HepG2 (cell line): ENCODE results near the gene PARD3. TPM values are rescaled to one million over a fixed set of nuclear protein-coding genes. Genes with fewer than 3 reads are reported as not detected.

Experiments used
- AHDC1 ChIP-seq: sonication (generic); formaldehyde crosslinking; IDR thresholded peaks from 2 replicates; pipeline ENCODE4 v1.5.1; 2020; ENCODE audit warnings: mild to moderate bottlenecking, missing genetic modification reagents, borderline replicate concordance
- BCLAF1 ChIP-seq: fragments of 450-650 bp; IDR thresholded peaks from 2 replicates; pipeline ENCODE4 v1.6.1; 2017; ENCODE audit warnings: mild to moderate bottlenecking
- CEBPG ChIP-seq: IDR thresholded peaks from 2 replicates; pipeline ENCODE4 v1.6.1; 2016
- CSRNP1 ChIP-seq: sonication (generic); formaldehyde crosslinking; IDR thresholded peaks from 2 replicates; pipeline ENCODE4 v1.8.1; 2023; ENCODE audit warnings: mild to moderate bottlenecking, missing genetic modification reagents
- MEIS2 ChIP-seq: sonication (generic); formaldehyde crosslinking; IDR thresholded peaks from 2 replicates; pipeline ENCODE4 v1.9.0; 2021; ENCODE audit warnings: mild to moderate bottlenecking, missing genetic modification reagents
- MIXL1 ChIP-seq: IDR thresholded peaks from 2 replicates; pipeline ENCODE4 v1.6.1; 2016
- PRDM10 ChIP-seq: sonication (generic); formaldehyde crosslinking; IDR thresholded peaks from 2 replicates; pipeline ENCODE4 v1.4.0; 2020; ENCODE audit warnings: low read depth, missing genetic modification reagents
- RXRB ChIP-seq: IDR thresholded peaks from 2 replicates; pipeline ENCODE4 v1.6.1; 2016; ENCODE audit warnings: borderline replicate concordance, missing genetic modification reagents, missing compliant biosample characterization
- SOX6 ChIP-seq, 2 experiments: fragments of 450-650 bp in 1 of 2; sonication (generic) in 1 of 2; formaldehyde crosslinking in 1 of 2; IDR thresholded peaks; 2 replicates each; pipeline versions ENCODE4 v1.4.0 to v1.6.1; 2017 to 2020; ENCODE audit warnings: antibody characterized with exemption in 1 of 2, mild to moderate bottlenecking in 1 of 2, missing genetic modification reagents in 1 of 2
- ZBTB43 ChIP-seq: sonication (generic); formaldehyde crosslinking; conservative IDR thresholded peaks from 2 replicates; pipeline ENCODE4 v1.4.0; 2020; ENCODE audit warnings: missing genetic modification reagents
- ZEB1 ChIP-seq: IDR thresholded peaks from 2 replicates; pipeline ENCODE4 v1.6.1; 2012; ENCODE audit warnings: mild to moderate bottlenecking, low read depth, inconsistent platforms; ENCODE audit not compliant: insufficient replicate concordance
- ZNF274 ChIP-seq: sonication (generic); formaldehyde crosslinking; IDR thresholded peaks from 2 replicates; pipeline ENCODE4 v1.5.1; 2020; ENCODE audit warnings: mild to moderate bottlenecking, missing genetic modification reagents
- ZNF350 ChIP-seq: sonication (generic); formaldehyde crosslinking; IDR thresholded peaks from 2 replicates; pipeline ENCODE4 v1.4.0; 2020; ENCODE audit warnings: mild to moderate bottlenecking, low read depth, missing genetic modification reagents, borderline replicate concordance
- polyA plus RNA-seq, 8 experiments: library from polyadenylated mRNA; depleted of rRNA in 3 of 8; stranded (reverse) in 7 of 8; unstranded in 1 of 8; fragments of >200 nt; fragmentation: Illumina TruSeq in 4 of 8; extraction: Trizol in 4 of 8; gene quantifications; 2 replicates each; pipeline versions ENCODE4 v1.2.1 to v1.2.3, GENCODE V29; 2011 to 2016; ENCODE audit warnings: low read depth in 4 of 8, missing spikeins in 1 of 8, mixed read lengths in 1 of 8; ENCODE audit not compliant: insufficient read depth in 1 of 8
- total RNA-seq, 5 experiments: library from RNA; depleted of rRNA; stranded (reverse); fragments of >200 nt; fragmentation: Illumina TruSeq; extraction: Trizol; gene quantifications; 2 replicates each; pipeline ENCODE4 v1.2.3, GENCODE V29; 2016; ENCODE audit warnings: low read depth in 1 of 5

PARD3 gene
- total and polyA plus RNA-seq, 2 of the 13 experiments (the other 11 are each of a cell fraction or from before 2014, with no cell fraction given) = 40.9 to 60.0 TPM

- no peak for TF ChIP-seq BCLAF1
- peak; percentile 89; the same call in 1 of the 2 replicates for TF ChIP-seq AHDC1 (CRISPR knock-in tag)
- no peak for TF ChIP-seq SOX6 (IDR thresholded peaks at IDR 0.05)
- peak; percentile 56; the same call in 1 of the 2 replicates for TF ChIP-seq SOX6 (CRISPR knock-in tag; IDR thresholded peaks at IDR 0.05)
- TF ChIP-seq CEBPG = peak; percentile 51; the same call in 1 of the 2 replicates
- no peak for TF ChIP-seq CSRNP1 (CRISPR knock-in tag)
- TF ChIP-seq ZNF274 (CRISPR knock-in tag) = no peak
- TF ChIP-seq ZNF350 (CRISPR knock-in tag) = no peak
- peak; percentile 85; the same call in 1 of the 2 replicates for TF ChIP-seq MEIS2 (CRISPR knock-in tag)
- TF ChIP-seq PRDM10 (CRISPR knock-in tag) = 0 out of 2 replicates have a peak, but pooled peaks have one; percentile 55
- peak; percentile 47; the same call in 1 of the 2 replicates for TF ChIP-seq RXRB (CRISPR knock-in tag)
- TF ChIP-seq ZEB1 = peak; percentile 50
- peak; percentile 95 for TF ChIP-seq ZBTB43 (CRISPR knock-in tag)
- peak; percentile 72; the same call in 1 of the 2 replicates for TF ChIP-seq MIXL1
Observed at GRCh38 chr10:34254596-34254995, 560.5 kb downstream of the PARD3 start (continued).
